Right cardiac atrium (tissue), 5 donors: Measurements from ENCODE around the gene PUDP. TPM values are rescaled to one million over a fixed set of nuclear protein-coding genes. Genes with fewer than 3 reads are reported as not detected.
A peak's percentile ranks its signal among the peaks of the same experiment; 100 is the strongest.

Experiments used
- ATAC-seq, 2 donors: fragments of 200-7000 bp; cut with Tn5 transposase; one replicate each; pipeline versions ENCODE4 v1.8.0 to v1.9.1; 2020; ENCODE audit warnings: moderate library complexity in 2 of 2, mild to moderate bottlenecking in 1 of 2
- DNase-seq, 3 donors: peaks; one replicate each; pipeline ENCODE4 v3.0.0-alpha.2; 2020
- H3K27ac ChIP-seq: one replicate; pipeline ENCODE4 v1.5.1; 2013; ENCODE audit warnings: mild to moderate bottlenecking, low read length, control low read depth, moderate library complexity
- H3K27me3 ChIP-seq: one replicate; pipeline ENCODE4 v1.6.1; 2013; ENCODE audit not compliant: control insufficient read depth, insufficient read depth
- H3K4me1 ChIP-seq: one replicate; pipeline ENCODE4 v1.6.1; 2013; ENCODE audit warnings: low read length; ENCODE audit not compliant: control insufficient read depth, insufficient read depth
- H3K4me3 ChIP-seq: one replicate; pipeline ENCODE4 v1.5.1; 2013; ENCODE audit warnings: low read length, control low read depth
- H3K9me3 ChIP-seq: one replicate; pipeline ENCODE4 v1.6.1; 2013; ENCODE audit warnings: low read length; ENCODE audit not compliant: control insufficient read depth
- WGBS: extraction: QIAGEN DNeasy Blood & Tissue Kit; methylation state at CpG from one replicate; pipeline ENCODE4 v1.1.7; 2013; 5-methylcytosine and 5-hydroxymethylcytosine counted together
- intact Hi-C, 4 donors: fragments of 100-400 bp; cut with DNase I; formaldehyde crosslinking; loops; one replicate each; pipeline versions ENCODE4 v1.11.0 to v1.14.0; 2022 to 2023
- polyA plus RNA-seq: library from polyadenylated mRNA; stranded (reverse); fragments of 200-250 nt; gene quantifications from one replicate; pipeline ENCODE4 v1.2.3, GENCODE V29; 2013
- total RNA-seq, 4 donors: library from RNA; stranded (reverse); fragmentation: NEBNext Ultra II Directional; extraction: Animal tissue kit (Norgen Biotek cat#: 25700); gene quantifications; one replicate each; pipeline ENCODE4 v1.2.1, GENCODE V29; 2021
- donor health status: healthy with polysubstance abuse.
- donor health status: DM: no; HTN: yes; CAD: no.
- donor health status: DM: no; HTN: no; CAD: no.
- donor health status: DM: no; HTN: yes; CAD: no; lungs with severe emphysema.
- donor health status: DM: yes; HTN: yes; CAD: no.

Gene PUDP
- total and polyA plus RNA-seq, 5 donors, result 11.6 to 18.3 (median 16.5) TPM

- ATAC-seq, result peak in 1 of 2 donors; percentile 32
- H3K27ac ChIP-seq, result no peak overlapping the region
Measured at GRCh38 chrX:7127056-7127455, 20.9 kb downstream of the PUDP start.

GRCh38 chrX:7120878-7121219 lies 27.1 kb downstream of the PUDP start:
- Histone ChIP-seq H3K27ac (no peak overlapping the region), H3K9me3 (no peaks in the 10 kb centered on the region), H3K4me1 (peaks cover 2% of the 10 kb centered on the region), H3K4me3 (no peak overlapping the region), H3K27me3 (no peaks in the 10 kb centered on the region)
- intact Hi-C loops, result no loop called here
- 21% methylated on average over 2 of the region's 2 CpGs for WGBS
- no peak for DNase-seq
- peak in 1 of 2 donors; percentile 44 for ATAC-seq

More at GRCh38 chrX:7127056-7127455, 20.9 kb downstream of the PUDP start:
- Histone ChIP-seq H3K9me3 (no peaks in the 10 kb centered on the region), H3K4me3 (no peak overlapping the region), H3K27me3 (no peaks in the 10 kb centered on the region), H3K4me1 (no peaks in the 10 kb centered on the region)
- intact Hi-C loops, result no loop called here
- DNase-seq, result no peak
- 58% methylated on average over 2 of the region's 2 CpGs for WGBS

GRCh38 chrX:7119950-7120877 lies 27.7 kb downstream of the PUDP start:
- Histone ChIP-seq H3K4me3 (no peak overlapping the region), H3K4me1 (peaks cover 2% of the 10 kb centered on the region), H3K9me3 (no peaks in the 10 kb centered on the region), H3K27ac (no peak overlapping the region), H3K27me3 (no peaks in the 10 kb centered on the region)
- intact Hi-C loops, result no loop called here
- DNase-seq (no peak), ATAC-seq (peak in 1 of 2 donors; percentile 13)
- WGBS, result 86% methylated on average over 7 of the region's 7 CpGs

- WGBS, result 92% methylated on average over 3 of the region's 3 CpGs
- Histone ChIP-seq H3K4me3 (no peak overlapping the region), H3K9me3 (no peaks in the 10 kb centered on the region), H3K4me1 (peaks cover 2% of the 10 kb centered on the region), H3K27me3 (no peaks in the 10 kb centered on the region), H3K27ac (no peak overlapping the region)
- ATAC-seq (no peak), DNase-seq (no peak)
- intact Hi-C loops, result no loop called here
Measured at GRCh38 chrX:7117587-7117986, 30.4 kb downstream of the PUDP start.

- DNase-seq (peak in 1 of 3 donors; percentile 50), ATAC-seq (peak in 1 of 2 donors; percentile 16)
- 72% methylated on average over 3 of the region's 3 CpGs for WGBS
- H3K4me1 ChIP-seq, result no peaks in the 10 kb centered on the region
- H3K27ac ChIP-seq, result no peak overlapping the region
- intact Hi-C loops, result no loop called here
- no peaks in the 10 kb centered on the region for H3K9me3 ChIP-seq
- H3K27me3 ChIP-seq, result no peaks in the 10 kb centered on the region
- no peak overlapping the region for H3K4me3 ChIP-seq
Measured at GRCh38 chrX:7116081-7116480, 31.9 kb downstream of the PUDP start.

GRCh38 chrX:7115557-7115956 lies 32.4 kb downstream of the PUDP start:
- 37% methylated on average over 6 of the region's 6 CpGs for WGBS
- intact Hi-C loops, result no loop called here
- DNase-seq, result peak; percentile 61 to 73 (median 61)

GRCh38 chrX:7112071-7112470 lies 35.9 kb downstream of the PUDP start:
- intact Hi-C loops, result no loop called here
- no peaks in the 10 kb centered on the region for H3K4me1 ChIP-seq
- no peak overlapping the region for H3K4me3 ChIP-seq
- WGBS, result 97% methylated on average over 7 of the region's 7 CpGs
- H3K27ac ChIP-seq, result no peak overlapping the region
- DNase-seq (no peak), ATAC-seq (no peak)
- no peaks in the 10 kb centered on the region for H3K9me3 ChIP-seq
- no peaks in the 10 kb centered on the region for H3K27me3 ChIP-seq

More at GRCh38 chrX:7115557-7115956, 32.4 kb downstream of the PUDP start:
- Histone ChIP-seq H3K27me3 (no peaks in the 10 kb centered on the region), H3K27ac (no peak overlapping the region), H3K9me3 (no peaks in the 10 kb centered on the region), H3K4me3 (no peak overlapping the region), H3K4me1 (no peaks in the 10 kb centered on the region)
- peak; percentile 82 to 84 for ATAC-seq

- over 99% methylated on average over 6 of the region's 6 CpGs for WGBS
- DNase-seq (no peak), ATAC-seq (no peak)
- H3K27ac ChIP-seq, result no peak overlapping the region
- intact Hi-C loops, result no loop called here
- no peaks in the 10 kb centered on the region for H3K9me3 ChIP-seq
- no peaks in the 10 kb centered on the region for H3K4me1 ChIP-seq
- no peaks in the 10 kb centered on the region for H3K27me3 ChIP-seq
- H3K4me3 ChIP-seq, result no peak overlapping the region
Measured at GRCh38 chrX:7111518-7111917, 36.4 kb downstream of the PUDP start.

GRCh38 chrX:7110821-7111276 lies 37.1 kb downstream of the PUDP start:
- Histone ChIP-seq H3K27me3 (no peaks in the 10 kb centered on the region), H3K9me3 (no peaks in the 10 kb centered on the region), H3K4me1 (no peaks in the 10 kb centered on the region), H3K27ac (no peak overlapping the region), H3K4me3 (no peak overlapping the region)
- intact Hi-C loops, result no loop called here
- DNase-seq (no peak), ATAC-seq (no peak)
- 58% methylated on average over 5 of the region's 5 CpGs for WGBS

- Histone ChIP-seq H3K27me3 (no peaks in the 10 kb centered on the region), H3K4me1 (no peaks in the 10 kb centered on the region), H3K9me3 (no peaks in the 10 kb centered on the region), H3K4me3 (no peak overlapping the region), H3K27ac (no peak overlapping the region)
- WGBS, result 78% methylated on average over 12 of the region's 12 CpGs
- intact Hi-C loops, result no loop called here
- DNase-seq, result peak in 1 of 3 donors; percentile 22
- ATAC-seq, result no peak
Measured at GRCh38 chrX:7109838-7110793, 37.8 kb downstream of the PUDP start.
